NCI-H345 (cell line): Measurements from ENCODE around the gene SLC25A21.
A peak's percentile ranks its signal among the peaks of the same experiment; 100 is the strongest.

Source experiments
- DNase-seq: peaks from one replicate; lab custom pipeline; 2025; lab: John Stamatoyannopoulos, UW

SLC25A21 gene

GRCh38 chr14:36702474-36702873 lies 469.9 kb downstream of the SLC25A21 start:
- no peak for DNase-seq

GRCh38 chr14:36701132-36701531 lies 471.3 kb downstream of the SLC25A21 start:
- no peak for DNase-seq

GRCh38 chr14:36700651-36701050 lies 471.8 kb downstream of the SLC25A21 start:
- DNase-seq: no peak

- DNase-seq: peak; percentile 22
Measured at GRCh38 chr14:36699420-36699819, 473.0 kb downstream of the SLC25A21 start.

- DNase-seq: no peak
Measured at GRCh38 chr14:36690311-36691040, 481.9 kb downstream of the SLC25A21 start.

- DNase-seq: no peak
Measured at GRCh38 chr14:36684946-36685345, 487.5 kb downstream of the SLC25A21 start.

- peak; percentile 93 for DNase-seq
Measured at GRCh38 chr14:36683083-36683724, 489.2 kb downstream of the SLC25A21 start.

- DNase-seq: no peak
Measured at GRCh38 chr14:36682338-36682737, 490.1 kb downstream of the SLC25A21 start.

- DNase-seq: no peak
Measured at GRCh38 chr14:36676236-36676635, 496.2 kb downstream of the SLC25A21 start.

- peak; percentile 59 for DNase-seq
Measured at GRCh38 chr14:36675581-36675980, 496.8 kb downstream of the SLC25A21 start.

- no peak for DNase-seq
Measured at GRCh38 chr14:36674659-36675058, 497.7 kb downstream of the SLC25A21 start.

GRCh38 chr14:36672095-36672494 lies 500.3 kb downstream of the SLC25A21 start:
- no peak for DNase-seq

GRCh38 chr14:36671149-36671548 lies 501.3 kb downstream of the SLC25A21 start:
- DNase-seq: peak; percentile 38

- peak; percentile 50 for DNase-seq
Measured at GRCh38 chr14:36667679-36668078, 504.7 kb downstream of the SLC25A21 start.

- DNase-seq: peak; percentile 48
Measured at GRCh38 chr14:36666416-36667206, 505.8 kb downstream of the SLC25A21 start.

GRCh38 chr14:36665887-36666415 lies 506.5 kb downstream of the SLC25A21 start:
- peak; percentile 77 for DNase-seq

- no peak for DNase-seq
Measured at GRCh38 chr14:36664322-36665193, 507.8 kb downstream of the SLC25A21 start.

GRCh38 chr14:36663404-36664321 lies 508.7 kb downstream of the SLC25A21 start:
- DNase-seq: peak; percentile 57

GRCh38 chr14:36662543-36663403 lies 509.6 kb downstream of the SLC25A21 start:
- peak; percentile 66 for DNase-seq

GRCh38 chr14:36662258-36662542 lies 510.2 kb downstream of the SLC25A21 start:
- no peak for DNase-seq
